Activated T-helper 2 cell treated with anti-CD3 and anti-CD28 coated beads, Interferon-gamma antibody, Interleukin-2, Interleukin-4, amounts not matched to agents 10 μg/mL and 5 μg/mL and 100 μg/mL, durations not matched to agents 14 hours and 24 hours and 36 hours (primary cell): ENCODE results near the gene POLR1H. TPM values are rescaled to one million over a fixed set of nuclear protein-coding genes. Genes with fewer than 3 reads are reported as not detected.

Source experiments
- DNase-seq: peaks from one replicate; pipeline ENCODE4 v3.0.0; 2021; ENCODE audit warnings: low spot score
- H3K27ac Mint-ChIP-seq: one replicate; pipeline ENCODE4 v1.8.0; 2021; ENCODE audit warnings: mixed read lengths
- H3K27me3 Mint-ChIP-seq: one replicate; pipeline ENCODE4 v1.8.0; 2021; ENCODE audit warnings: low read depth, mixed read lengths
- H3K36me3 Mint-ChIP-seq: one replicate; pipeline ENCODE4 v1.8.0; 2021; ENCODE audit warnings: low read depth, mixed read lengths
- H3K4me1 Mint-ChIP-seq: one replicate; pipeline ENCODE4 v1.8.0; 2021; ENCODE audit warnings: low read depth, mixed read lengths
- H3K4me3 Mint-ChIP-seq: one replicate; pipeline ENCODE4 v1.8.0; 2021; ENCODE audit warnings: low read depth, mild to moderate bottlenecking, moderate library complexity, mixed read lengths
- H3K9me3 Mint-ChIP-seq: one replicate; pipeline ENCODE4 v1.8.0; 2021; ENCODE audit warnings: mixed read lengths
- intact Hi-C: fragments of 100-400 bp; cut with micrococcal nuclease; formaldehyde crosslinking; loops from one replicate; pipeline ENCODE4 v1.15.1; 2023
- total RNA-seq: library from RNA; stranded (reverse); gene quantifications from 2 replicates; pipeline ENCODE4 v1.2.3, GENCODE V29; 2022

The POLR1H gene
- total RNA-seq, 1 donor from 2014 or later, result 76.0 TPM

- no peaks in the 10 kb centered on the region for H3K27me3 Mint-ChIP-seq
- no peaks in the 10 kb centered on the region for H3K36me3 Mint-ChIP-seq
- no peaks in the 10 kb centered on the region for H3K9me3 Mint-ChIP-seq
- H3K4me3 Mint-ChIP-seq, result no peak overlapping the region
- intact Hi-C loops, result no loop called here
- peaks cover 17% of the 10 kb centered on the region for H3K4me1 Mint-ChIP-seq
- DNase-seq, result no peak
- no peak overlapping the region for H3K27ac Mint-ChIP-seq
Measured at GRCh38 chr6:30041821-30042220, 19.2 kb upstream of the POLR1H start.

GRCh38 chr6:30042476-30042875 lies 18.6 kb upstream of the POLR1H start:
- Mint-ChIP-seq H3K9me3 (no peaks in the 10 kb centered on the region), H3K36me3 (no peaks in the 10 kb centered on the region), H3K27ac (no peak overlapping the region), H3K4me1 (peaks cover 22% of the 10 kb centered on the region), H3K27me3 (no peaks in the 10 kb centered on the region), H3K4me3 (no peak overlapping the region)
- DNase-seq, result no peak
- intact Hi-C loops, result no loop called here

GRCh38 chr6:30042914-30043313 lies 18.2 kb upstream of the POLR1H start:
- Mint-ChIP-seq H3K27me3 (no peaks in the 10 kb centered on the region), H3K36me3 (no peaks in the 10 kb centered on the region), H3K4me3 (no peak overlapping the region), H3K4me1 (peaks cover 23% of the 10 kb centered on the region), H3K27ac (no peak overlapping the region), H3K9me3 (no peaks in the 10 kb centered on the region)
- DNase-seq, result no peak
- intact Hi-C loops, result no loop called here

GRCh38 chr6:30043744-30044143 lies 17.3 kb upstream of the POLR1H start:
- intact Hi-C loops, result no loop called here
- no peak for DNase-seq
- no peaks in the 10 kb centered on the region for H3K36me3 Mint-ChIP-seq
- no peak overlapping the region for H3K27ac Mint-ChIP-seq
- no peaks in the 10 kb centered on the region for H3K27me3 Mint-ChIP-seq
- no peak overlapping the region for H3K4me3 Mint-ChIP-seq
- peaks cover 23% of the 10 kb centered on the region for H3K4me1 Mint-ChIP-seq
- no peaks in the 10 kb centered on the region for H3K9me3 Mint-ChIP-seq

- Mint-ChIP-seq H3K27ac (no peak overlapping the region), H3K27me3 (no peaks in the 10 kb centered on the region), H3K9me3 (no peaks in the 10 kb centered on the region), H3K4me1 (peaks cover 23% of the 10 kb centered on the region), H3K4me3 (no peak overlapping the region), H3K36me3 (no peaks in the 10 kb centered on the region)
- intact Hi-C loops, result no loop called here
- DNase-seq, result no peak
Measured at GRCh38 chr6:30044630-30045029, 16.4 kb upstream of the POLR1H start.

- Mint-ChIP-seq H3K36me3 (no peaks in the 10 kb centered on the region), H3K27me3 (no peaks in the 10 kb centered on the region), H3K9me3 (no peaks in the 10 kb centered on the region), H3K27ac (no peak overlapping the region), H3K4me1 (peaks cover 22% of the 10 kb centered on the region), H3K4me3 (no peak overlapping the region)
- intact Hi-C loops, result no loop called here
- no peak for DNase-seq
Measured at GRCh38 chr6:30047220-30047619, 13.8 kb upstream of the POLR1H start.

GRCh38 chr6:30053682-30054081 lies 7.4 kb upstream of the POLR1H start:
- Mint-ChIP-seq H3K4me3 (no peak overlapping the region), H3K27ac (no peak overlapping the region), H3K4me1 (peaks cover 2% of the 10 kb centered on the region), H3K27me3 (no peaks in the 10 kb centered on the region), H3K36me3 (peaks cover 8% of the 10 kb centered on the region), H3K9me3 (no peaks in the 10 kb centered on the region)
- intact Hi-C loops, result no loop called here
- DNase-seq, result no peak

- H3K27me3 Mint-ChIP-seq, result no peaks in the 10 kb centered on the region
- no peaks in the 10 kb centered on the region for H3K9me3 Mint-ChIP-seq
- H3K27ac Mint-ChIP-seq, result no peak overlapping the region
- H3K4me3 Mint-ChIP-seq, result no peak overlapping the region
- peaks cover 8% of the 10 kb centered on the region for H3K36me3 Mint-ChIP-seq
- no peak for DNase-seq
- intact Hi-C loops, result no loop called here
- H3K4me1 Mint-ChIP-seq, result peaks cover 15% of the 10 kb centered on the region
Measured at GRCh38 chr6:30055513-30055912, 5.6 kb upstream of the POLR1H start.

GRCh38 chr6:30060606-30061091 lies 416 bp upstream of the POLR1H start:
- Mint-ChIP-seq H3K4me3 (peak overlapping the region; percentile 99), H3K36me3 (peaks cover 37% of the 10 kb centered on the region), H3K9me3 (no peaks in the 10 kb centered on the region), H3K4me1 (peaks cover 33% of the 10 kb centered on the region), H3K27me3 (no peaks in the 10 kb centered on the region), H3K27ac (peak overlapping the region; percentile 97)
- DNase-seq, result no peak
- intact Hi-C loops, result loop anchor here (5.0 kb wide), 1 partner anchor 93 kb away; no protein-coding TSS in a partner anchor

GRCh38 chr6:30061858-30062458 lies 893 bp downstream of the POLR1H start:
- Mint-ChIP-seq H3K27ac (peak overlapping the region; percentile 97), H3K4me3 (peak overlapping the region; percentile 99), H3K9me3 (no peaks in the 10 kb centered on the region), H3K27me3 (no peaks in the 10 kb centered on the region), H3K4me1 (peaks cover 41% of the 10 kb centered on the region), H3K36me3 (peaks cover 36% of the 10 kb centered on the region)
- intact Hi-C loops, result loop anchor here (5.0 kb wide), 1 partner anchor 95 kb away; no protein-coding TSS in a partner anchor
- no peak for DNase-seq

GRCh38 chr6:30062471-30063178 lies 1.6 kb downstream of the POLR1H start:
- H3K27me3 Mint-ChIP-seq, result no peaks in the 10 kb centered on the region
- H3K4me1 Mint-ChIP-seq, result peaks cover 43% of the 10 kb centered on the region
- H3K9me3 Mint-ChIP-seq, result no peaks in the 10 kb centered on the region
- intact Hi-C loops, result loop anchor here (5.0 kb wide), 1 partner anchor 95 kb away; no protein-coding TSS in a partner anchor
- H3K36me3 Mint-ChIP-seq, result peaks cover 36% of the 10 kb centered on the region
- H3K4me3 Mint-ChIP-seq, result peak overlapping the region; percentile 99
- H3K27ac Mint-ChIP-seq, result peak overlapping the region; percentile 24
- DNase-seq, result no peak

GRCh38 chr6:30063315-30063714 lies 2.2 kb downstream of the POLR1H start:
- H3K9me3 Mint-ChIP-seq, result no peaks in the 10 kb centered on the region
- H3K36me3 Mint-ChIP-seq, result peaks cover 43% of the 10 kb centered on the region
- intact Hi-C loops, result loop anchor here (5.0 kb wide), 1 partner anchor 96 kb away; no protein-coding TSS in a partner anchor
- H3K4me3 Mint-ChIP-seq, result peak overlapping the region; percentile 46
- H3K27ac Mint-ChIP-seq, result no peak overlapping the region
- DNase-seq, result no peak
- H3K4me1 Mint-ChIP-seq, result peaks cover 50% of the 10 kb centered on the region
- no peaks in the 10 kb centered on the region for H3K27me3 Mint-ChIP-seq

GRCh38 chr6:30066082-30066481 lies 5.0 kb downstream of the POLR1H start:
- Mint-ChIP-seq H3K4me3 (peak overlapping the region; percentile 93), H3K4me1 (peaks cover 40% of the 10 kb centered on the region), H3K27ac (peak overlapping the region; percentile 96), H3K36me3 (peaks cover 68% of the 10 kb centered on the region), H3K27me3 (peaks cover 5% of the 10 kb centered on the region), H3K9me3 (no peaks in the 10 kb centered on the region)
- no peak for DNase-seq
- intact Hi-C loops, result loop anchor here (2.0 to 5.0 kb wide), 3 partner anchors 36 to 261 kb away; partner anchors contain the start of genes TRIM26 and TRIM39
